Left kidney (tissue), 2 donors: ENCODE data around the gene HECW1. TPM values are rescaled to one million over a fixed set of nuclear protein-coding genes. Genes with fewer than 3 reads are reported as not detected.
A peak's percentile ranks its signal among the peaks of the same experiment; 100 is the strongest.
"Not testable (repeated sequence)": the region's sequence is repeated elsewhere in the genome, so short reads cannot be mapped to it uniquely, and the experiment has no call there.

Source experiments
- DNase-seq: peaks from one replicate; pipeline ENCODE4 v3.0.0-alpha.2; 2013
- polyA plus RNA-seq: library from polyadenylated mRNA; unstranded; fragments of 120-200 nt; gene quantifications from one replicate; pipeline ENCODE4 v1.2.1, GENCODE V29; 2013; ENCODE audit not compliant: insufficient read length

The HECW1 gene
- polyA plus RNA-seq, 1 donor = 9.4 TPM

DNA sequence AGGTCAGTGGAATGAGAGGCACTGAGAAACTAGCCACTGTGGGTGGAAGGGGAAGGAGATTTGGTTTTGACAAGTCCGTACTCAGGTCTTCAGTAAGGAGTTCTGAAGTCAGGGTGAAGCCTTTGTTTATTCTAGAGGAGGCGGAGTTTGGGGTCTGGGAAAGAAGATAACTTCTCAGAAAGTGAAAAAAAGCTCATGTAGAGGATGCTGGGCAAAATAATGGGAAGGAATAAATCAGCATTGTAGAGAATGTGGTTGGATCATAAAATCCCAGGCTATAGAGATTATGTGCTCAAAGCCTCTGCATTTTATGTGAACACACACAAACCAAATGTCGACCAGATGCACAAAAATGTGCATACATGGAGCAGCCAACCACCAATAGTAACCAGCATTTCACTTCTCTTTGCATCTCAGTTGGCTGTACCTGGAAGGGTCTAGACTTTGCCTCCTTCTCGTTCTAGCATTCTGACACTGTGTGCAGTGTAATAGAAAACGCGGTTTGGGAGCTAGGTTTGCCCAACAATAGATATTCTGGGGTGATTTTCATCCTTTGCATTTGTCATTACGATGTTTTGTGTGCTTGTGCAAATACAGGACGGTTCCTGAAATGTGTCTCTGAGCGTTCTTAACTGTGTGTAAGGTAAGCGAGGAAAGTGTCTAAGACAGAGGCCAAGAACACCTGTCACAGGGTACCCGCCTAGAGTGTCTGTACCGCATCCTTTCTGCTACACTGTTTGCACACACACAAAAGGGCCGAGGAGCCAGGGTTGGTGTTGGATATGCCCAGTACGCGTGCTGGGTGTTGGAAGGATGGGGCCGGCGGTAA, 603 bp upstream of the HECW1 start:
- DNase-seq = no peak

DNA sequence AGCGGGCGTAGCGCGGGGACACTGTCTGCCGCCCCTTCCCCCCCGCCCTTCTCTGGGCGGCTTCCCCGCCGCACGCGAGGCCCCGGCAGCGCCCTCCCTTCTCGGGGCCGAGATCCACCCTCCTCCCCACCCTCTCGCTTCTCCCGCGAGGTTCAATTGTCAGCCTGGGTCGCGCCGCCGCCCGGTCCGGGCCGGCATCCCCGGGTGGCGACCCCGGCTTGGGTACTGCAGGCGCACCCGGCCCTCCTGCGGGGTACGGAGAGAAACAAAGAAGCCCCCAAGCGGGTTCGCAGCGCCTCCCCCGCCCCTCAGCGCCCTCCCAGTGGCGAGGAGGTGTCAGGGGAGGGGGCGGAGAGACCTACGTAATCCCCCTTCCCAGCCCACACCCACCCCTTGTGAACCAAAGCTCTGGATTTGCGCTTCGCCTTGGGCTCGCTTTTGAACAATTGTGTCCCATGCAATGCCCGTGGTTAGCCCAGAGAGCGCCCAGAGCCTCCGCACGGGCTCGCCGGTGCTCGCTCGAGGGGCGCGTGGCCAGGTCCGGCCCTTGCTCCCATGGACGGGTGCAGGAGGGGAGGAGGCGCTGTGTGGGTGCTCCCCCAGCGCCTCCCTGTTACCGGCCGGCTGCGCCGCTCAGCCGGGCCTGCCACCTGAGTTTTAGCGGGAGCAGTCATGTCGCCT, 634 bp downstream of the HECW1 start:
- DNase-seq = peak; percentile 76

DNA sequence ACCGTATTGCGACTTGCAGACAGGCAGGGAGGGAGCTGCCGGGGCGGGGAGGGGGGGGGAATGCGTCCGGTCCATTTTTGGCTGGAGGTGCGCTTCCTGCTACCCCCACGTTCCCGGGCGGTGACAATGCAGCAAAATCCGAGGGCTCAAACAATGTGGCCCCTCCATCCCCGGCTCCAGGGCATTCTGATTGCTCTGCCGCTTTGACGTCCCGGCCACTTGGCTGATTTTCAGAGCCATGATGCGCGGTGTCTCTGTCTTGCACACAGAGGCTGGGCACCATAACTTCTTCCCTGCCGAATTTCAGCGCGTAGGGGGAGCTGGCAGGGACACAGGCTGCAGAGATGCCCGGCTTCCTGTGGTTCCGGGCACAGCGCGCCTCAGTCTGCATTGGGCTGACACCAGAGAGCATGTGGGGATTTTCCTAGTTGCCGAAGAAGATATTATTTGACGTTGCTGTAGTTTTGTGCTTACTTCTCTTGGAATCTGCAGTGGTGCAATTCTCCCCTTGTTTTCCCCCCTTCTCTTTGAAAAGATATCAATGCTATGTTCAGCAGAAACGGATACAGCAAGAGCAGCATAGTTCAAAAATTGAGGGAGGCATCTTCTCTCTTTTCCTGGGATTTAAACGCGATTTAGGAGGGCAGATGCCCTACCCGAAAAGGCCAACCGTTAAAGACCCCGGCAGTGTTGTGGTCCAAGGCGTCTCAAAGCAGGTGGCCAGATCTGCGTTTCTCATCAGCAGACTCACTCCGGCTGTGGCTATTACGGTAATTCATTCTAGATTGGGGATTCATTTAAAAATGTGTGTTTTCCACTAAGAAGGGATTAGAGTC, 1.4 kb downstream of the HECW1 start:
- no peak for DNase-seq

DNA sequence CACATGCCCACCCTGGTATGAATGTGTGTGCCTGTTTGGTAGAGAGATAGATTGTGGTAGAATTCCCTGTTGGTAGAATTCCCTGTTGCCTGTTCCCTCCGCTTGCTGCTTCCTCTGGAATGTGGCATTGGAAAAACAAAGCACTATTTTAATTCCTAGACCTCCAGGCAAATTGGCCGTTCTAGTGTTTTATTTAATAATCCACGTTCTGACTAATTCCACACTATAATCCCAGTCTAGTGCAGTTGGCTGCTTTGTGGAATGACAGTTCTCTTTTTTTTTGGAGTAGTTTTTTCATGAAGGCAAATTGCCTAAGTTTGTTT, 2.0 kb downstream of the HECW1 start:
- no peak for DNase-seq

DNA sequence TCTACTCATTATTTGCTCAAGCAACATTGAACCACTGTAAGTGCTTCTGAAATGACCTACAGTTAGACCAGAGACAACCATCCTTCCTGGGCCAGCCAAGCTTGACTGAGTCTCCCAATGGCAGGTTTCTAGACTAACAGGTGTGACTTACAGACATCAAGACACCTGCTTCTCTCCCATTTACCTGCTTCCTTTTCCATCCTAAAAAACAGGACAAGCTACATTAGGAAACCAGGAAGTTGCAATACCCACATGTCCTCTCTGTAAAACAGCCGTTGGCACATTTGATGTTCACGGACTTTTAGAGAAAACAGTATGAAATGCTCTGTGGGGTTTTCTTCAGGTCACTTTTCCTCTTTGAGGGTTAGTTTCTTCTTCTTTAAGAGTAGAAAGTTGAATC, 4.0 kb downstream of the HECW1 start:
- no peak for DNase-seq

DNA sequence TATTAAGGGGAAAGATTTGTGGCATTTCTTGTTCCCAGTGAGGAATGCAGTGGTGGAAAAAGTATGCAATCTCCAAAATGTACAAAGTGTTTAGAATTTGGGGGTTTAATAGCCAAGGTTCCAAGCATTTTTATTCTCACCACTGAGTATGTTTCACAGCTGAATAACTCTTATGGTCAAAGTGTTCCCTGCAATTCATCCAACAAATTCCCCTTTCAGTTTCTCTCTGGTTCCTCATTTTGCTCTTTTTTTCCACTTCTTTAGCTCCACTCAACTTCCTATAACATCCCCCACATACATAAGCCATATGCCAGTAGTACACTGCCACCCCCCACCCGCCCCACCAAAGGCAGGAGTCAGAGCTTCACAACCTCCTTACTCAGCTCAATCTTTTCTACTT, 4.6 kb downstream of the HECW1 start:
- no peak for DNase-seq

DNA sequence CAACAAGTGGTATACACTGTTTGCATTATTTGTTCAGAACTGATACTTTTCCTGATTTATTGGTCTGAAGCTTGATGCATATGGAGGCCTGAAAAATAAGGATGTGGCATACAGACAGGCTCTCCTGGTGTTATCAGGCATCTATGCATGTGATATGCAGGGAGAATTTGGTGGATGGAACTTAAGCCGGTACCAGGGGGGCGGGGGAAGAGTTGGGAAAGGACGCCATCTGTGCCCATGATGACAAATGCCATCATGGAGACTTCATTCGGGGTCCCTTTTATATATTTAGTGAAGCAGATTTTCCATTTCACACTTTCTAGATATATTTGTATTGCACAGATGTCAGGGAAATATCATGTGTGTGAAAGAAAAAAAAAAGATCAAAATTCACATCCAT, 5.4 kb downstream of the HECW1 start:
- no peak for DNase-seq

DNA sequence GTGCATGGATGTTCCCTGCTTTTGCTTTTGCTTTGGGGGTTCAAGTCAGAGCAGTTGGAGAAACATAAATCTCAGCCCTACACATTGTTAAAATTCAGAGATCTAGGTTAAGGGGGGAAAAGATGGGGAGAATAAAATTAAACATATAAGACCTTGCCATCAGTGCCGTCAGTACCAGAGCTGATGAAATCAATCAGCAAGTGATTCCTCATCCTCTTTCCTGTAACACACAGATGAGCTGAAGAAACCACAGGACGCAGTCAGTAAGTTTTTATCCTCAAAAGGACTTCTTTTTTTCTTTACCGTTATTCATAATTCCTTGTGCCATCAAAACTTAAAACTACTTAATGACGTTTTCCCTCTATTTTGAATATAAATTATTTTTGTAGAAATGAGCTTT, 5.9 kb downstream of the HECW1 start:
- DNase-seq = no peak

DNA sequence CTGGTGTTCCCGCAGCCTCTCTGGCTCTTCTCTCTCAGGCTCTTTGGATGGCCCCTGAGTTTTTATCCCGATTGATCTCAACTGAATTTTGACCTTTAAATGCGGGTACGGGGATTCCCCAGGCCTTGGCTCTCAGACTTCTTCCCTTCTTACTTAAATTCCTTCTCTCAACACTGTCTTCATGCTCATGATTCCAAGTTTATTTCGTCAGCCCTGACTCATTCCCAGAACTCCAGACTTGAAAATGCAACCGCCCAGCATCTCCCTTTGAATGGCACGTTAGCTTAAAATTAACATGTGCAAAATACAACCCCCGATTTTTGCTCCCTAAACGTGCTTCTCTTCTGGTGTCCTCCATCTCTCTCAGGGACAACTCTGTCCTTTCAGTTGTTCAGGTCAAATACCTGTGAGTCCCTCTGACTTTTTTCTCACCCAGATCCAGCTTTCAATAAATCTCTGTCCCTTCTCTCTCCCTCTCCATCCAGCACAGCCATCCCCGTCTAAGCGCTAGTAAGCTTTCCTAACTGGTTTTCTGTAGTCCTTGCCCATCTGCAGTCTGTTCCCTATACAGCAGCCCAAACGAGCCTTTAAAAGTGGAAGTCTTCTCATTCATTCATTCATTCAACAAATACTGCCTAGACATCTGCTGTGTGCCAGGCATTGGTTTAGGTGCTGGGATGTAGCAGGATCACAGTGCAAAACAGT, 7.1 kb downstream of the HECW1 start:
- no peak for DNase-seq

DNA sequence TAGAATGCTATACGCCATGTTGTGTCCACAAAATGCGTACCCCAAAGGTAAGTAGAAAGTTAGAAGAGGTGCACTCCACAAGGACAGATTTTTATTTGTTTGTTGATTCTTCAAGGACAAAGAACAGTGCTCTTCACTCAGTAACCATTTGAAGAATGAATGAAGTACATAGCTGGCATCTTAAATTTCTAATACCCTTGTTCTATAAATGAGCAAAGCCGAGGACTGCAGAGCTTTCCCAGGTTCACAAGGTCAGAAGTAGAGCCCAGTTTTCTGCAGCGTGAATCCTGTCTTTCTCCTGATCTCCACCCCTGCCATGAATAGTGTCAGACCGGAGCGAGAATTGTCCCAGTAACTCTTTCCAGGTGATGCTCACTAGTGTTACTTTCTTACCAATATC, 9.5 kb downstream of the HECW1 start:
- no peak for DNase-seq

DNA sequence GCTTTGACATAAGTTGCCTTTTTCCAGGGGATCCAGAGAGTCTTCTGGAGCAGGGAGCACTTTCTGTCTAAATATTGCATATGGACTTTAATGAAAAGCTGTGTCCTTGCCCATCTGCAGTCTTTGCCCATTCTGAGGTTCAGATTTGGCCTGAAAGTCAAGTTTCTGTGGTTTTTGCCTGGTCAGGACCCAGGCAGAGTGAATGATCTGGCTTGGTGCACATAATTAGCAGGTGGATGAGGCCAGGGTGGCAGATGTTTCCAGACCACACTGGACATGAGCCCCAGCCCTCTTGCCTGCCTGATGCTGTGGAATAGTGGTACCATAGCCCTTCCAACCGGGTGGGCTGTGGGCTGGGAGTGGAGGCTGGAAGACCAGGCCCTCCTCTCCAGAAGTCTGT, 11.0 kb downstream of the HECW1 start:
- DNase-seq = no peak

DNA sequence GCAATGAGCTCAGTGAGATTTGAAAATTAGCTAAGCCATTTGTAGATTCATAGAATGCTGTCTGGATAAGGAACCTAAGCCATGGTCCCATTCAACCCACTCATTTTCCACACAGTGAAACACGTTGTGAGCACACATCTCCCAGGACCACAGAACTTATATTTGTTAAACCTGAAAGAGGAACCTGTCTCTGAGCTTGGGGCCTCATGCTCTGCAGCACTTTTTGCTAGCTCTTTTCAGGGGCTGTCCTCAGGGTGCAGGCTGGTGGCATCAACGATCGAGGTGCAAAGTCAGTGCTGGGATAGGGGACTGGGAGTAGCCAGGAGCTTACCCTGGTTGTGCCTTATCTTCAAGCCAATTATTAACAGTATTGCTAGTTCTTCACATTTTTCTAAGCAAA, 11.9 kb downstream of the HECW1 start:
- DNase-seq = no peak

DNA sequence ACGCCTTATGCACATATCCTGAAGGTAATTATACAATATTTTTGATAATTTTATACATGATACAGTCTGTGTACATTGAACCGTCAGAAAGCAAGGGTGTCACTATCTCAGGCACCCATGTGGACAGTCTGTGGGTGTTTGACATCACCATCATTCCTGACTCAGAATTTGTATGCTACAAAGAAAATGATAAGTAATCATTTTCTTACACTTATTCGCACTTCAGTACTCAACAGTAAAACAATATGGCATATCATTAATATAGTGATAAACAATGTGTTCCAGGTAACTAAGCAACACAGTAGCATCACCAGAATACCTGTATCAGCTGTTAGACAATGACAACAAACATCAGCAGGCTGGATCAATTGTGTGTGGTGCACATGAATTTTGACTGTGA, 17.9 kb downstream of the HECW1 start:
- no peak for DNase-seq

DNA sequence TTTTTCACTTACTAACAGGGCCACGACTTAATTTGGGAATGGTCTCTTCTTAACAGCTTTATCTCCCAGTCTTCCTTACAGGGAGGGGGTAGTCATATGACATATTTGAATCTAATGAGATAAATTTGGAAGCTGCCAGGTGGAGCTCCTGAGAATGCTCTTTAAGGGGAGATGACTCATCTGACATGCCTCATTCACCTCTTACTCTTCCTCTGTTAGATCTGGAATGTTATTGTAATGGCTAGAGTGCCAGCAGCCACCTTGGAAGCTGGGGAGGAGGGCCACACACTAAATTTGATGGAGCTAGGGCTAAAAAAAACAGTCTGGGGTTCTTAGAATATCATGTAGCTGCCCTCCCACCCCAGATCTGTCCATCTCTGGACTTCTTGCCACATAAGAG, 22.7 kb downstream of the HECW1 start:
- no peak for DNase-seq

DNA sequence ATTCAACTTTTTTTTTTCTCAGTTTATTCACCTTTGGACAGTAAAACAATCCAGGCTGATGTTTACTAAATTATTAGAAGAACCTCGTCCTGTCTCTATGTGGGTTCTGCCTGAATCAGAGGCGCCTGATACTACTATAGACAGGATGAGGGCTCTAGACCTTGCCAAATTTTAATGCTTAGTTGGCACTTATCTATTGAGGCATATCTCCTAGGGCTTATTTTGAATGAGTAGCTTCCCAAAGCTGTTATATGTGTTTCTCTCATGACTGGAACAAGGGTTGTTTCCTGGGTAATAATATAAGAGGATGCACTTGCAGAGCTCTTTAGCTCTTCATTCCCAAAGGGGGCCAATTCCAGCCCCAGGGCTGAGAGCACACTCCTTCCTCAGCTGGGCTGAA, 23.6 kb downstream of the HECW1 start:
- DNase-seq = no peak

DNA sequence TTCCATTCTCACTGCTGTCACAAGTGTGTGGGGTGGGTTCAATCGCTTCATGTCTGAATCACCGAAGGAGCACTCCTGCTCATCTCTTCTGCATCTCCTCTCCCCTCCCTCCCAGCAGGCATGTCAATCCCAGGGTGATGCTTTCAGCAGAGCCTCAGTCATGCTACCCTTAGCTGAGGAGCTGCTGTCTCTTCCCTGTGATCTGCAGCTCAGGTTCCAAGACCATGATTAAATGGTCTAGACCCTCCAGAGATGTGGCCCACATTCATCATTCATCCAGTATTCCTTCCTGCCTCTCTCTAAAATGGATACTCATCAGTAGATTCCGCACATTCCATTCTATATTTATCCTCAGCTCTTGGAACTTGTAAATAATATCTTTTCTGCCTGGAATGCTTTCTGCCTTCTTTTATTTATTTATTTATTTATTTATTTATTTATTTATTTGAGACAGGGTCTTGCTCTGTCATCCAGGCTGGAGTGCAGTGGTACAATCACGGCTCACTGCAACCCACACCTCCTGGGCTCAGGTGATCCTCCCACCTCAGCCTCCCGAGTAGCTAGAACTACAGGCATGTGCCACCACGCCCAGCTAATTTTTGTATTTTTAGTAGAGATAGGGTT, 24.8 kb downstream of the HECW1 start:
- DNase-seq = not testable (repeated sequence)

DNA sequence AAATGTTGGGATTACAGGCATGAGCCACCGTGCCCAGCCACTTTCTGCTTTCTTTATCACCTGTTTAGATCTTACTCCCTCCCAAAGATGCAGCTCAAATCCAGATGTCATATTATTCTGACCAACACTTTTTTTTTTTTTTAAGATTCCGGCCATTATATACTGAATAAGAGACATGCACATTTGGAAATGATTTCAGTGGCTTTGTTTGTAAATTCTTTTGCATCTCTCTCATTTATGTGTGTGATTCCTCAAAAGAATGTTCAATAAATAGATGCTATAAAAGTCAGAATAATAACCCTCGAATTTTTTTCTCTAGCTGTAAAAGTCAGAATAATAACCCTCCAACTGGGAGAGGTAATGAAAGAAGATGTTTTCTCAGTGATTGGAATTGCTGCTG, 25.4 kb downstream of the HECW1 start:
- DNase-seq = no peak

DNA sequence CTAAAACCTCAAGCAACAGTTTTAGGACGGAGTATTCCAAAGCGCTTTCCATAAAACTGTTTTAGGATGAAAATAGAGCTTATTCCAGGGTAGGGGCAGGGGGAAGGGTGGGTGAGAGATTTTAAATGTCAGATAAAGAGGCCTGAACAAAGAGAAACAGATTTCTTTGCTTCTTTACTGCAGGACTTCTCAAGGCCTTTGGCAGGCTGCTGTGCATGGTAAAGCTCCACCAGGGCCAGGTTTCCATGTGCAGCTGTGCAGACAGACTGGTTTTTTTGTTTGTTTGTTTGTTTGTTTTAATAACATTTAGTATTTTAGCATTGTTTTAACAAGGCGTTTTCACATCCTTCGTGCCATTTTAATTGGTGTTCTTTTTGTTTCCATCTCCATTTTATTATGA, 26.3 kb downstream of the HECW1 start:
- DNase-seq = no peak

DNA sequence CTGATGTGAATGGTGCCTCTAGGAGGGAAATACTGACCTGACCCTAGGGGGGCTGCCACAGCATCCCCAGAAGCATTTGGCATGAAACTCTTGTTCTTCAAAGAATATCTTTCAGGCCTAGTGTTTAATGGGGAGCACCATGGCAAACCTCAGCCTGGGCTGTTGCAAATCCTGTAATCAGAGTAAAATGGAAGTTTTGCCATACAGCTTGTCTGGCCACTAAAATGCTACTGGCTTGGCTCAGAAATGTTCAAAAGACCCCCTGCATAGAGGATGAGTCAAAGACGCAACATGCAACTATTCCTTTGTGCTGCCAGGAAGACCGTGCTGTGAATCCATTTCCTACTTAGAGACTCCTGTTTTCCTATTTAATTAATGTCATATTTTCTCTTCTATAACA, 26.7 kb downstream of the HECW1 start:
- DNase-seq = no peak

DNA sequence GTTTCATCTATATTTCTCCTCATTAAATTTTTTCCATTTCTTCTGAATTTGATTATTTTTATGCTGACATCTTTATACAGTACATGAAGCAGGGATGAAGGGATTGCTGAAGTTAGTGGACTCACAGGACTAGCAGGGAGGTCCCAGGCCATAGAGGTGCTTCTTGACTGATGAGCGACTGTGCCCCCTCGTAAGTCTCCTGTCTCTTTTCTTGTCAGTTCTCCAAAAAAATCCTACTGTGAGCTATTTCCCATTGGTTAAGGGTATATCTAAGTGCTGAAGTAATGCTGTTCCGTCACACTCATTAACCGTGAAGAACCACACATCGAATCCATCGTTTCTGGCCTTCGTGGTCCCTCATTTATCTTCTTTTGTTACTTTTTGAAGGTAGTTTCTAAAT, 27.7 kb downstream of the HECW1 start:
- no peak for DNase-seq

DNA sequence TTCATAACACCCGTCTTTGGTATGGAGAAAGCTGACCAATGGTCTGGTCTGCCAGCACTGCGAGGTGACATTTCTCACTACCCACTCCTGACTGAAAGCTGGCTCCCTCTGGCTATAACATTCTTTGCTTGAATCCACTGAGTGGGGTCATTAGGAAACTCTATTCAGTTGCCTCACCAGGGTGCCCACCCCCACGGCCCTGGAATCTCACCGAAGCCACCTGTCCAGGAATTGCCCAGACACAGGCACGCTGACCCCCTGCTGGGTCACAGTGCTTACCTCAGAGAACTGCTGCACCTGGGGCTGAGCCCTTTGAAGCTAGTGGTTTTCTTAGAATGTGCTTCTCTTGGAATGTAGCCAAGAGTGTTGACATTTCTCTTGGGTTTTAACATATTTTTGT, 28.6 kb downstream of the HECW1 start:
- DNase-seq = no peak

DNA sequence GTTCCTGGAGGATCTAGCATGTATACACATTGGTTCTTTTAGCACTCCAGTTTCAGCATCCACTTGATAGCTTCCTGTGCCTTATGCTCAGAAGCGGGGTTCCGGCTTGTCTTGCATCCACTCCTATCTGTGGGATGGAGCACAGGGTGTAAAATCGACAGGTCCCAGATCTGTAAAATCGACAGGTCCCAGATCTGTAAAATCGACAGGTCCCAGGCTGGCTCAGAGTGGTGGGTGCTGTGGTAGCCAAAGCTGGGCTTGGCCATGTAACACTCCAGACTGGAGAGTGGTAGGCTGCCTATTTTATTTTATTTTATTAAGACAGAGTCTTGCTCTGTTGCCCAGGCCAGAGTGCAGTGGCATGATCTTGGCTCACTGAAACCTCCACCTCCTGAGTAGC, 30.3 kb downstream of the HECW1 start:
- no peak for DNase-seq
